H1 (cell line): ENCODE data around the gene FAM234A. TPM values are rescaled to one million over a fixed set of nuclear protein-coding genes. Genes with fewer than 3 reads are reported as not detected.

Experiments
- CTCF ChIA-PET: fragments of 300-600 bp; sonication (Branson Sonifier 250); formaldehyde crosslinking; loops from one replicate; lab custom pipeline; 2021; ENCODE audit not compliant: partially characterized antibody; lab: Charles Lee
- POLR2A ChIA-PET: fragments of 300-600 bp; sonication (Branson Sonifier 250); formaldehyde crosslinking; loops from one replicate; lab custom pipeline; 2021; ENCODE audit warnings: inconsistent platforms; ENCODE audit not compliant: partially characterized antibody; lab: Charles Lee
- DNase-seq, 2 experiments: peaks; one replicate each; pipeline versions ENCODE4 v3.0.0 to v3.0.0-alpha.2; 2010 to 2022; ENCODE audit warnings: low spot score in 2 of 2, low read depth in 1 of 2, mixed read lengths in 1 of 2
- FAIRE-seq: peaks from 2 replicates; lab custom pipeline; 2011; peaks lifted over from hg19 to GRCh38; lab: Jason Lieb, UNC
- H2AFZ ChIP-seq: 2 replicates; pipeline ENCODE4 v1.8.1; 2012; ENCODE audit warnings: low read length, inconsistent platforms
- H2AK5ac ChIP-seq: 2 replicates; pipeline ENCODE4 v1.6.1; 2013; ENCODE audit warnings: low read depth, low read length
- H2BK120ac ChIP-seq: replicated peaks from 2 replicates; pipeline ENCODE3; 2013; ENCODE audit warnings: low read depth, low read length, inconsistent platforms
- H2BK12ac ChIP-seq: 2 replicates; pipeline ENCODE4 v1.6.1; 2013; ENCODE audit warnings: low read depth, low read length
- H2BK15ac ChIP-seq: 2 replicates; pipeline ENCODE4 v1.6.1; 2013; ENCODE audit warnings: low read length
- H2BK20ac ChIP-seq: 2 replicates; pipeline ENCODE4 v1.6.1; 2013; ENCODE audit warnings: low read length
- H2BK5ac ChIP-seq: 2 replicates; pipeline ENCODE4 v1.6.1; 2013; ENCODE audit warnings: low read depth, low read length
- H3K14ac ChIP-seq: 2 replicates; pipeline ENCODE4 v1.6.1; 2013; ENCODE audit warnings: inconsistent platforms; ENCODE audit not compliant: insufficient read length
- H3K18ac ChIP-seq: 2 replicates; pipeline ENCODE4 v1.6.1; 2013; ENCODE audit warnings: low read length; ENCODE audit errors: extremely low read depth
- H3K23ac ChIP-seq: 2 replicates; pipeline ENCODE4 v1.6.1; 2013; ENCODE audit warnings: inconsistent platforms; ENCODE audit not compliant: insufficient read length
- H3K23me2 ChIP-seq: 2 replicates; pipeline ENCODE4 v1.6.1; 2013; ENCODE audit warnings: low read depth, low read length
- H3K27ac ChIP-seq: 2 replicates; pipeline ENCODE4 v1.6.1; 2011; ENCODE audit warnings: low read depth, low read length, inconsistent platforms
- H3K27me3 ChIP-seq, 4 experiments: replicated peaks in 1 of 4; 1 replicate in 1 of 4; 2 replicates in 3 of 4; pipeline versions ENCODE4 v1.6.1 to v1.8.1; 2011 to 2013; ENCODE audit warnings: low read length in 3 of 4, mild to moderate bottlenecking in 3 of 4, inconsistent platforms in 2 of 4, mixed read lengths in 2 of 4, moderate library complexity in 1 of 4; ENCODE audit not compliant: control insufficient read depth in 3 of 4, insufficient read depth in 3 of 4; ENCODE audit errors: extremely low read depth in 1 of 4
- H3K36me3 ChIP-seq, 4 experiments: 2 replicates each; pipeline versions ENCODE4 v1.6.1 to v1.8.1; 2011 to 2013; ENCODE audit warnings: mild to moderate bottlenecking in 4 of 4, low read length in 3 of 4, moderate library complexity in 2 of 4, control low read depth in 1 of 4, inconsistent platforms in 1 of 4; ENCODE audit not compliant: insufficient read depth in 4 of 4, control insufficient read depth in 2 of 4
- H3K4ac ChIP-seq: replicated peaks from 2 replicates; pipeline ENCODE3; 2013; ENCODE audit warnings: low read length, low read depth, mixed read lengths, inconsistent platforms; ENCODE audit not compliant: insufficient read length
- H3K4me1 ChIP-seq, 4 experiments: replicated peaks in 1 of 4; 1 replicate in 1 of 4; 2 replicates in 3 of 4; pipeline versions ENCODE4 v1.6.1 to v1.8.1; 2011 to 2013; ENCODE audit warnings: low read length in 3 of 4, inconsistent platforms in 2 of 4, mixed read lengths in 1 of 4; ENCODE audit not compliant: insufficient read depth in 4 of 4, control insufficient read depth in 3 of 4
- H3K4me2 ChIP-seq, 2 experiments: 2 replicates each; pipeline versions ENCODE4 v1.6.1 to v1.8.1; 2011 to 2013; ENCODE audit warnings: low read depth in 2 of 2, low read length in 2 of 2, control low read depth in 1 of 2, inconsistent platforms in 1 of 2, mild to moderate bottlenecking in 1 of 2; ENCODE audit not compliant: insufficient read depth in 1 of 2
- H3K4me3 ChIP-seq, 4 experiments: fragments of 200-600, 300-600 bp in 1 of 4; sonication (generic), shearing (Covaris generic), sonication (Bioruptor Twin) in 1 of 4; 2 replicates each; pipeline versions ENCODE4 v1.5.1 to v1.8.1; 2011 to 2016; ENCODE audit warnings: low read length in 4 of 4, low read depth in 3 of 4, control low read depth in 2 of 4, inconsistent platforms in 2 of 4, mild to moderate bottlenecking in 2 of 4, mixed read lengths in 1 of 4, moderate library complexity in 1 of 4; ENCODE audit not compliant: insufficient read depth in 2 of 4; ENCODE audit errors: extremely low read depth in 1 of 4
- H3K56ac ChIP-seq: replicated peaks from 2 replicates; pipeline ENCODE3; 2013; ENCODE audit warnings: low read depth, mild to moderate bottlenecking, mixed read lengths, low read length, inconsistent platforms; ENCODE audit not compliant: insufficient read length
- H3K79me1 ChIP-seq: 2 replicates; pipeline ENCODE4 v1.6.1; 2013; ENCODE audit warnings: low read depth, low read length, control low read depth
- H3K79me2 ChIP-seq, 2 experiments: 2 replicates each; pipeline versions ENCODE4 v1.6.1 to v1.8.1; 2012 to 2013; ENCODE audit warnings: low read length in 2 of 2, mild to moderate bottlenecking in 2 of 2, inconsistent platforms in 1 of 2; ENCODE audit not compliant: insufficient read depth in 2 of 2, control insufficient read depth in 1 of 2
- H3K9ac ChIP-seq, 4 experiments: replicated peaks in 1 of 4; 1 replicate in 1 of 4; 2 replicates in 3 of 4; pipeline versions ENCODE4 v1.6.1 to v1.8.1; 2011 to 2013; ENCODE audit warnings: low read depth in 3 of 4, low read length in 3 of 4, control low read depth in 2 of 4, mild to moderate bottlenecking in 2 of 4, moderate library complexity in 2 of 4, inconsistent platforms in 1 of 4; ENCODE audit errors: extremely low read depth in 1 of 4
- H3K9me3 ChIP-seq, 2 experiments: 2 replicates each; pipeline versions ENCODE4 v1.6.1 to v1.8.1; 2012 to 2013; ENCODE audit warnings: mild to moderate bottlenecking in 2 of 2, moderate library complexity in 2 of 2, control low read depth in 1 of 2, inconsistent platforms in 1 of 2, low read depth in 1 of 2, low read length in 1 of 2, mixed read lengths in 1 of 2; ENCODE audit not compliant: insufficient read depth in 2 of 2
- H4K20me1 ChIP-seq, 2 experiments: replicated peaks in 1 of 2; 2 replicates each; pipeline versions ENCODE3 to v1.8.1; 2011 to 2013; ENCODE audit warnings: inconsistent platforms in 2 of 2, low read length in 2 of 2, mild to moderate bottlenecking in 1 of 2; ENCODE audit not compliant: insufficient read depth in 2 of 2, control insufficient read depth in 1 of 2
- H4K5ac ChIP-seq: 2 replicates; pipeline ENCODE4 v1.6.1; 2013; ENCODE audit warnings: low read length, low read depth, mixed read lengths, inconsistent platforms; ENCODE audit not compliant: insufficient read length
- H4K8ac ChIP-seq: 2 replicates; pipeline ENCODE4 v1.8.0; 2013; ENCODE audit warnings: mild to moderate bottlenecking, moderate library complexity, low read length, inconsistent platforms; ENCODE audit not compliant: insufficient read depth; ENCODE audit errors: extremely low read depth
- H4K91ac ChIP-seq: replicated peaks from 2 replicates; pipeline ENCODE3; 2013; ENCODE audit warnings: low read length, mixed read lengths, inconsistent platforms; ENCODE audit not compliant: insufficient read length
- BCL11A ChIP-seq, 2 experiments: IDR thresholded peaks; one replicate each; pipeline ENCODE4 v1.6.1; 2011; ENCODE audit warnings: low read depth in 2 of 2, low read length in 2 of 2, mild to moderate bottlenecking in 2 of 2
- CBX8 ChIP-seq: fragments of 300-800, 300-1000 bp; sonication (generic); IDR thresholded peaks from 2 replicates; pipeline ENCODE4 v1.7.1; 2016; ENCODE audit warnings: low read depth, low read length, borderline replicate concordance
- CREB1 ChIP-seq: IDR thresholded peaks from 2 replicates; pipeline ENCODE4 v1.6.1; 2012; ENCODE audit warnings: inconsistent platforms
- EP300 ChIP-seq, 2 experiments: IDR thresholded peaks; 1 replicate in 1 of 2; 2 replicates in 1 of 2; pipeline ENCODE4 v1.6.1; 2011 to 2012; ENCODE audit warnings: low read depth in 2 of 2, low read length in 2 of 2, mild to moderate bottlenecking in 2 of 2, borderline replicate concordance in 1 of 2, inconsistent platforms in 1 of 2, moderate library complexity in 1 of 2
- EZH2 ChIP-seq: fragments of 200-600 bp; sonication (generic); IDR thresholded peaks from 2 replicates; pipeline ENCODE4 v1.7.1; 2012; ENCODE audit warnings: low read depth, mild to moderate bottlenecking, moderate library complexity, low read length, inconsistent platforms; ENCODE audit not compliant: severe bottlenecking
- GTF2F1 ChIP-seq: IDR thresholded peaks from 2 replicates; pipeline ENCODE4 v1.6.1; 2012; ENCODE audit warnings: low read depth, low read length, improper control_type of control experiment, borderline replicate concordance
- HDAC2 ChIP-seq, 2 experiments: fragments of 300-600 bp in 1 of 2; sonication (generic) in 1 of 2; IDR thresholded peaks; 2 replicates each; pipeline ENCODE4 v1.6.1; 2011 to 2012; ENCODE audit warnings: low read depth in 2 of 2, low read length in 2 of 2, mild to moderate bottlenecking in 2 of 2, moderate library complexity in 2 of 2, borderline replicate concordance in 1 of 2, inconsistent platforms in 1 of 2
- MAX ChIP-seq: IDR thresholded peaks from 2 replicates; pipeline ENCODE4 v1.6.1; 2012; ENCODE audit warnings: inconsistent platforms
- RBBP5 ChIP-seq: IDR thresholded peaks from 2 replicates; pipeline ENCODE4 v1.7.1; 2012; ENCODE audit warnings: low read depth, mild to moderate bottlenecking, inconsistent platforms, low read length, moderate library complexity, borderline replicate concordance
- RXRA ChIP-seq: IDR thresholded peaks from 2 replicates; pipeline ENCODE4 v1.6.1; 2011; ENCODE audit warnings: low read depth, mild to moderate bottlenecking, low read length, moderate library complexity; ENCODE audit not compliant: insufficient read depth
- SP1 ChIP-seq: IDR thresholded peaks from 2 replicates; pipeline ENCODE4 v1.6.1; 2011; ENCODE audit warnings: low read depth, low read length
- SP2 ChIP-seq: IDR thresholded peaks from 2 replicates; pipeline ENCODE4 v1.6.1; 2012; ENCODE audit warnings: mild to moderate bottlenecking, low read length, inconsistent platforms
- TAF7 ChIP-seq: optimal IDR thresholded peaks from 2 replicates; pipeline ENCODE3; 2011; ENCODE audit warnings: low read depth, mild to moderate bottlenecking, inconsistent platforms, low read length, moderate library complexity, borderline replicate concordance
- TCF12 ChIP-seq: IDR thresholded peaks from 2 replicates; pipeline ENCODE4 v1.6.1; 2011; ENCODE audit warnings: low read depth, mild to moderate bottlenecking, low read length
- WGBS, 2 experiments: shearing (Covaris generic) in 1 of 2; methylation state at CpG; one replicate each; pipeline versions ENCODE4 v1.1.6 to v1.1.7; 2013 to 2015; ENCODE audit warnings: low lambda C conversion rate in 2 of 2, mixed read lengths in 2 of 2, inconsistent platforms in 1 of 2, low coverage in 1 of 2, missing lambda C conversion rate in 1 of 2; ENCODE audit not compliant: insufficient replicate concordance in 2 of 2, insufficient coverage in 1 of 2, insufficient read length in 1 of 2; ENCODE audit errors: extremely low coverage in 1 of 2, missing lambda C conversion rate in 1 of 2; 5-methylcytosine and 5-hydroxymethylcytosine counted together
- polyA plus RNA-seq, 7 experiments: library from polyadenylated mRNA; depleted of rRNA in 3 of 7; stranded (reverse) in 5 of 7; unstranded in 2 of 7; fragments of >200 nt in 5 of 7; fragments of 200-250 nt in 2 of 7; gene quantifications; 1 replicate in 5 of 7; 2 replicates in 1 of 7; 4 replicates in 1 of 7; pipeline versions ENCODE4 v1.2.1 to v1.2.3, GENCODE V29; 2011 to 2013; ENCODE audit warnings: missing spikeins in 2 of 7, mixed read lengths in 2 of 7
- total RNA-seq: library from RNA; stranded (reverse); fragmentation: NEBNext Ultra II Directional; extraction: Animal tissue kit (Norgen Biotek cat#: 25700); gene quantifications from 2 replicates; pipeline ENCODE4 v1.2.1, GENCODE V29; 2021

The FAM234A gene
- total and polyA plus RNA-seq, 2 of the 8 experiments (the other 6 are each of a cell fraction or from before 2014, with no cell fraction given): 80.6 to 104 TPM

- Histone ChIP-seq H4K91ac (no peak overlapping the region), H3K18ac (no peak overlapping the region), H2BK15ac (no peak overlapping the region), H4K20me1 (peaks cover under 1 to 3% of the 10 kb centered on the region in 2 experiments), H3K23ac (no peak overlapping the region), H3K4me3 (no peak overlapping the region), H3K79me1 (no peaks in the 10 kb centered on the region; the same call in none of the 2 replicates), H2BK20ac (no peak overlapping the region), H3K27ac (no peak overlapping the region), H3K4me1 (no peaks in the 10 kb centered on the region), H3K56ac (no peak overlapping the region), H3K4ac (no peak overlapping the region), H3K23me2 (no peaks in the 10 kb centered on the region), H3K9ac (no peak overlapping the region), H2AK5ac (no peak overlapping the region), H4K8ac (no peak overlapping the region), H2BK120ac (no peak overlapping the region), H2BK5ac (no peak overlapping the region), H3K27me3 (no peaks in the 10 kb centered on the region), H4K5ac (no peak overlapping the region), H2BK12ac (no peak overlapping the region), H3K9me3 (no peaks in the 10 kb centered on the region), H2AFZ (no peak overlapping the region), H3K14ac (no peak overlapping the region), H3K36me3 (peaks cover 2 to 19% (median 3%) of the 10 kb centered on the region in 4 experiments; a peak in 5 of 8 replicates), H3K4me2 (no peak overlapping the region), H3K79me2 (no peaks in the 10 kb centered on the region)
- WGBS, 2 experiments: 87% methylated on average over 6 of the region's 6 CpGs; no CpG with 5 or more reads in 1 of the 2 experiments
- DNase-seq (no peak), FAIRE-seq (no peak)
- CTCF ChIA-PET: interaction anchor here (0.9 to 1.4 kb wide), 5 partner anchors 11 to 232 kb away, joined by 3 to 4 read pairs (median 3); no protein-coding TSS in a partner anchor
- POLR2A ChIA-PET: interaction anchor here (0.6 to 2.3 kb wide), 3 partner anchors 15 to 81 kb away, joined by 3 to 6 read pairs (median 5); partner anchors contain the start of gene LUC7L
- no peak for TF ChIP-seq TCF12
- no peak for TF ChIP-seq SP1
- no peak for TF ChIP-seq MAX
- no peak for TF ChIP-seq RXRA
- TF ChIP-seq CBX8: no peak
- TF ChIP-seq RBBP5: no peak
- TF ChIP-seq BCL11A (IDR thresholded peaks at IDR 0.05; ENCODE audit: low read depth in 2 of 2, low read length in 2 of 2): no peak
- TF ChIP-seq HDAC2 (IDR thresholded peaks at IDR 0.05; ENCODE audit: borderline replicate concordance in 1 of 2, low read depth in 2 of 2, low read length in 2 of 2): no peak
- TF ChIP-seq TAF7: no peak
- TF ChIP-seq GTF2F1: no peak
- no peak for TF ChIP-seq EP300 (IDR thresholded peaks at IDR 0.05; ENCODE audit: borderline replicate concordance in 1 of 2, low read depth in 2 of 2, low read length in 2 of 2)
- TF ChIP-seq EZH2: no peak
- TF ChIP-seq SP2: no peak
- TF ChIP-seq CREB1: no peak
These were observed 20.6 kb downstream of the FAM234A start for GRCh38 chr16:255183-255582.
